Activated CD4-positive, alpha-beta T cell treated with anti-CD3 and anti-CD28 coated beads, Interleukin-2, Interleukin-4, amounts not matched to agents 100 ng/mL and 50 ng/mL, durations not matched to agents 16 hours and 8 hours (primary cell): ENCODE results near the gene ARHGAP8.

Experiments
- DNase-seq: peaks from one replicate; pipeline ENCODE4 v3.0.0-alpha.2; 2020; ENCODE audit warnings: low spot score

ARHGAP8 gene

GRCh38 chr22:44862281-44862680 lies 109.9 kb downstream of the ARHGAP8 start:
- no peak for DNase-seq

- no peak for DNase-seq
These were observed 110.8 kb downstream of the ARHGAP8 start for GRCh38 chr22:44862981-44863860.

- no peak for DNase-seq
These were observed 113.0 kb downstream of the ARHGAP8 start for GRCh38 chr22:44865193-44866057.

GRCh38 chr22:44869196-44869595 lies 116.8 kb downstream of the ARHGAP8 start:
- no peak for DNase-seq

- peak; percentile 9 for DNase-seq
These were observed 117.6 kb downstream of the ARHGAP8 start for GRCh38 chr22:44870021-44870420.

GRCh38 chr22:44871782-44872181 lies 119.4 kb downstream of the ARHGAP8 start:
- no peak for DNase-seq

- no peak for DNase-seq
These were observed 124.5 kb downstream of the ARHGAP8 start for GRCh38 chr22:44876921-44877320.

- no peak for DNase-seq
These were observed 126.3 kb downstream of the ARHGAP8 start for GRCh38 chr22:44878483-44879300.

- DNase-seq: no peak
These were observed 126.9 kb downstream of the ARHGAP8 start for GRCh38 chr22:44879301-44879680.

- no peak for DNase-seq
These were observed 128.4 kb downstream of the ARHGAP8 start for GRCh38 chr22:44880610-44881290.

- DNase-seq: no peak
These were observed 129.2 kb downstream of the ARHGAP8 start for GRCh38 chr22:44881624-44882023.

- DNase-seq: no peak
These were observed 130.0 kb downstream of the ARHGAP8 start for GRCh38 chr22:44882226-44882905.

- DNase-seq: no peak
These were observed 130.6 kb downstream of the ARHGAP8 start for GRCh38 chr22:44883011-44883421.

GRCh38 chr22:44884562-44884961 lies 132.2 kb downstream of the ARHGAP8 start:
- DNase-seq: no peak

GRCh38 chr22:44884968-44885805 lies 132.8 kb downstream of the ARHGAP8 start:
- no peak for DNase-seq

GRCh38 chr22:44885806-44886360 lies 133.5 kb downstream of the ARHGAP8 start:
- DNase-seq: no peak

- no peak for DNase-seq
These were observed 135.6 kb downstream of the ARHGAP8 start for GRCh38 chr22:44887941-44888366.

- DNase-seq: no peak
These were observed 136.3 kb downstream of the ARHGAP8 start for GRCh38 chr22:44888491-44889254.
